Erythroblast (primary cell): ENCODE measurements around the gene ERCC4.

Source experiments
- DNase-seq, 2 experiments: peaks; one replicate each; lab custom pipeline; 2025; lab: John Stamatoyannopoulos, UW
- GATA1 ChIP-seq: IDR thresholded peaks from 2 replicates; pipeline ENCODE4 v1.6.1; 2011; ENCODE audit warnings: low read depth, mild to moderate bottlenecking, control low read depth, low read length, moderate library complexity
- POLR2A ChIP-seq: IDR thresholded peaks from 2 replicates; pipeline ENCODE4 v1.6.1; 2011; ENCODE audit warnings: mild to moderate bottlenecking, low read length

The ERCC4 gene

GRCh38 chr16:13970708-13971422 lies 50.9 kb downstream of the ERCC4 start:
- DNase-seq: no peak
- TF ChIP-seq GATA1 (no peak), POLR2A (no peak)

GRCh38 chr16:13973321-13974023 lies 53.5 kb downstream of the ERCC4 start:
- no peak for TF ChIP-seq POLR2A
- no peak for TF ChIP-seq GATA1

GRCh38 chr16:13977177-13977576 lies 57.2 kb downstream of the ERCC4 start:
- TF ChIP-seq POLR2A: no peak
- no peak for TF ChIP-seq GATA1
- no peak for DNase-seq

More at GRCh38 chr16:13973321-13974023, 53.5 kb downstream of the ERCC4 start:
- no peak for DNase-seq

GRCh38 chr16:13982451-13982850 lies 62.5 kb downstream of the ERCC4 start:
- no peak for TF ChIP-seq GATA1
- no peak for TF ChIP-seq POLR2A
- no peak for DNase-seq

- TF ChIP-seq GATA1: no peak
- no peak for TF ChIP-seq POLR2A
- DNase-seq: no peak
These were observed 63.7 kb downstream of the ERCC4 start for GRCh38 chr16:13983625-13984024.

- no peak for DNase-seq
- TF ChIP-seq POLR2A (no peak), GATA1 (no peak)
These were observed 64.8 kb downstream of the ERCC4 start for GRCh38 chr16:13984794-13985193.

- DNase-seq: no peak
- TF ChIP-seq POLR2A (no peak), GATA1 (no peak)
These were observed 68.1 kb downstream of the ERCC4 start for GRCh38 chr16:13988038-13988437.

- DNase-seq: no peak
- TF ChIP-seq POLR2A (no peak), GATA1 (no peak)
These were observed 72.4 kb downstream of the ERCC4 start for GRCh38 chr16:13992322-13992721.

- no peak for DNase-seq
- TF ChIP-seq POLR2A (no peak), GATA1 (no peak)
These were observed 73.0 kb downstream of the ERCC4 start for GRCh38 chr16:13992976-13993375.

GRCh38 chr16:13994239-13995106 lies 74.5 kb downstream of the ERCC4 start:
- no peak for TF ChIP-seq POLR2A
- TF ChIP-seq GATA1: no peak
- no peak for DNase-seq

- DNase-seq: no peak
- TF ChIP-seq POLR2A (no peak), GATA1 (no peak)
These were observed 75.2 kb downstream of the ERCC4 start for GRCh38 chr16:13995194-13995593.

GRCh38 chr16:13996778-13997288 lies 76.9 kb downstream of the ERCC4 start:
- DNase-seq: no peak
- TF ChIP-seq GATA1 (no peak), POLR2A (no peak)

- no peak for DNase-seq
- no peak for TF ChIP-seq POLR2A
- no peak for TF ChIP-seq GATA1
These were observed 77.6 kb downstream of the ERCC4 start for GRCh38 chr16:13997526-13997925.

- no peak for DNase-seq
- TF ChIP-seq POLR2A (no peak), GATA1 (no peak)
These were observed 78.0 kb downstream of the ERCC4 start for GRCh38 chr16:13997933-13998332.
